H7 (cell line): ENCODE results near the gene S100A6. TPM values are rescaled to one million over a fixed set of nuclear protein-coding genes. Genes with fewer than 3 reads are reported as not detected.
A peak's percentile ranks its signal among the peaks of the same experiment; 100 is the strongest.
"Not testable (repeated sequence)": the region's sequence is repeated elsewhere in the genome, so short reads cannot be mapped to it uniquely, and the experiment has no call there.

Experiments used
- DNase-seq: peaks from one replicate; pipeline ENCODE4 v3.0.0; 2012
- H3K27me3 ChIP-seq: 2 replicates; pipeline ENCODE4 v1.6.0; 2011; ENCODE audit warnings: mild to moderate bottlenecking, low read length; ENCODE audit not compliant: control insufficient read depth, insufficient read depth
- H3K36me3 ChIP-seq: replicated peaks from 2 replicates; pipeline ENCODE4 v1.5.1; 2011; ENCODE audit warnings: low read length; ENCODE audit not compliant: control insufficient read depth, insufficient read depth
- H3K4me3 ChIP-seq: 2 replicates; pipeline ENCODE4 v1.5.1; 2011; ENCODE audit warnings: low read depth, mild to moderate bottlenecking, control low read depth, low read length, moderate library complexity; ENCODE audit not compliant: insufficient read depth
- total RNA-seq: library from RNA; depleted of rRNA; stranded (reverse); fragments of >200 nt; shearing (Covaris generic); gene quantifications from 2 replicates; pipeline ENCODE4 v1.2.3, GENCODE V29; 2014

S100A6 gene
- total RNA-seq, 1 experiment from 2014 or later: 1.3 TPM

GRCh38 chr1:153569465-153569864, 33.7 kb upstream of the S100A6 start:
- H3K36me3 ChIP-seq: no peaks in the 10 kb centered on the region
- no peak for DNase-seq
- H3K27me3 ChIP-seq: no peaks in the 10 kb centered on the region; the same call in 1 of the 2 replicates
- H3K4me3 ChIP-seq: no peak overlapping the region

- H3K27me3 ChIP-seq: no peaks in the 10 kb centered on the region; the same call in 1 of the 2 replicates
- no peaks in the 10 kb centered on the region for H3K36me3 ChIP-seq
- peak overlapping the region; percentile 23; the same call in 1 of the 2 replicates for H3K4me3 ChIP-seq
- DNase-seq: peak; percentile 93
These were observed 32.7 kb upstream of the S100A6 start for GRCh38 chr1:153568367-153569099.

- Histone ChIP-seq H3K36me3 (no peaks in the 10 kb centered on the region), H3K4me3 (peak overlapping the region; percentile 23; the same call in 1 of the 2 replicates), H3K27me3 (no peaks in the 10 kb centered on the region; the same call in 1 of the 2 replicates)
- DNase-seq: peak; percentile 59
These were observed 32.0 kb upstream of the S100A6 start for GRCh38 chr1:153567621-153568366.

GRCh38 chr1:153566414-153567371, 30.9 kb upstream of the S100A6 start:
- Histone ChIP-seq H3K27me3 (no peaks in the 10 kb centered on the region; the same call in 1 of the 2 replicates), H3K4me3 (no peak overlapping the region), H3K36me3 (no peaks in the 10 kb centered on the region)
- peak; percentile 93 for DNase-seq

- no peaks in the 10 kb centered on the region; the same call in 1 of the 2 replicates for H3K27me3 ChIP-seq
- H3K36me3 ChIP-seq: no peaks in the 10 kb centered on the region
- peak; percentile 53 for DNase-seq
- no peak within 1 kb of the TSS for H3K4me3 ChIP-seq
These were observed 30.0 kb upstream of the S100A6 start, which contains the start of gene S100A2 for GRCh38 chr1:153565529-153566374. TSS of gene S100A2 (minus strand) at chr1:153565844. CDS start at chr1:153563877, 1,967 bp downstream.

GRCh38 chr1:153563991-153564390, 28.2 kb upstream of the S100A6 start:
- H3K36me3 ChIP-seq: no peaks in the 10 kb centered on the region
- no peaks in the 10 kb centered on the region for H3K27me3 ChIP-seq
- H3K4me3 ChIP-seq: no peak overlapping the region
- no peak for DNase-seq

- H3K36me3 ChIP-seq: no peaks in the 10 kb centered on the region
- no peak overlapping the region for H3K4me3 ChIP-seq
- no peaks in the 10 kb centered on the region for H3K27me3 ChIP-seq
- DNase-seq: no peak
These were observed 27.7 kb upstream of the S100A6 start for GRCh38 chr1:153563483-153563901.

GRCh38 chr1:153562021-153562420, 26.2 kb upstream of the S100A6 start:
- not testable (repeated sequence) for H3K27me3 ChIP-seq, DNase-seq, H3K4me3 ChIP-seq, H3K36me3 ChIP-seq

GRCh38 chr1:153561466-153561985, 25.7 kb upstream of the S100A6 start:
- no peak for DNase-seq
- Histone ChIP-seq H3K36me3 (no peaks in the 10 kb centered on the region), H3K27me3 (no peaks in the 10 kb centered on the region), H3K4me3 (no peak overlapping the region)

GRCh38 chr1:153560771-153561465, 25.1 kb upstream of the S100A6 start:
- no peak for DNase-seq
- H3K36me3 ChIP-seq: no peaks in the 10 kb centered on the region
- H3K27me3 ChIP-seq: no peaks in the 10 kb centered on the region
- H3K4me3 ChIP-seq: no peak overlapping the region

GRCh38 chr1:153560241-153560640, 24.4 kb upstream of the S100A6 start:
- no peak for DNase-seq
- no peak overlapping the region for H3K4me3 ChIP-seq

GRCh38 chr1:153557877-153558276, 22.1 kb upstream of the S100A6 start:
- no peaks in the 10 kb centered on the region for H3K36me3 ChIP-seq
- no peaks in the 10 kb centered on the region for H3K27me3 ChIP-seq
- no peak overlapping the region for H3K4me3 ChIP-seq
- no peak for DNase-seq

More at GRCh38 chr1:153560241-153560640, 24.4 kb upstream of the S100A6 start:
- H3K27me3 ChIP-seq: no peaks in the 10 kb centered on the region
- H3K36me3 ChIP-seq: no peaks in the 10 kb centered on the region

GRCh38 chr1:153556348-153556747, 20.6 kb upstream of the S100A6 start:
- no peak for DNase-seq

More at GRCh38 chr1:153556348-153556747, 20.6 kb upstream of the S100A6 start:
- Histone ChIP-seq H3K27me3 (no peaks in the 10 kb centered on the region), H3K36me3 (no peaks in the 10 kb centered on the region), H3K4me3 (no peak overlapping the region)
